Common myeloid progenitor, CD34-positive (primary cell): ENCODE measurements around the gene DYNLRB1.
A peak's percentile ranks its signal among the peaks of the same experiment; 100 is the strongest.

ENCODE experiments used
- CTCF ChIA-PET: fragments of 350-600 bp; sonication (Branson Sonifier 250); formaldehyde crosslinking; loops from one replicate; lab custom pipeline; 2021; ENCODE audit warnings: antibody characterized with exemption; lab: Charles Lee
- POLR2A ChIA-PET: fragments of 350-600 bp; sonication (Branson Sonifier 250); formaldehyde crosslinking; loops from one replicate; lab custom pipeline; 2021; ENCODE audit warnings: antibody characterized with exemption; lab: Charles Lee
- DNase-seq, 3 donors: peaks; one replicate each; pipeline versions ENCODE4 v3.0.0 to v3.0.0-alpha.2; 2013
- H3K27ac ChIP-seq, 2 experiments: 1 replicate in 1 of 2; 2 replicates in 1 of 2; pipeline ENCODE4 v1.7.0; 2013; ENCODE audit warnings: inconsistent platforms in 2 of 2, low read length in 2 of 2, mild to moderate bottlenecking in 2 of 2, low read depth in 1 of 2, moderate library complexity in 1 of 2; ENCODE audit not compliant: severe bottlenecking in 2 of 2, insufficient read depth in 1 of 2, poor library complexity in 1 of 2
- H3K27me3 ChIP-seq, 5 experiments: replicated peaks in 2 of 5; 1 replicate in 3 of 5; 2 replicates in 2 of 5; pipeline versions ENCODE4 v1.6.1 to v1.7.0; 2013; ENCODE audit warnings: low read length in 4 of 5, mild to moderate bottlenecking in 2 of 5, moderate library complexity in 2 of 5, inconsistent platforms in 1 of 5; ENCODE audit not compliant: insufficient read depth in 5 of 5, control insufficient read depth in 4 of 5
- H3K36me3 ChIP-seq, 4 experiments: 1 replicate in 2 of 4; 2 replicates in 2 of 4; pipeline versions ENCODE4 v1.6.1 to v1.7.0; 2013; ENCODE audit warnings: low read length in 3 of 4, control low read depth in 1 of 4, mild to moderate bottlenecking in 1 of 4; ENCODE audit not compliant: control insufficient read depth in 4 of 4, insufficient read depth in 4 of 4
- H3K4me1 ChIP-seq, 4 experiments: 1 replicate in 3 of 4; 2 replicates in 1 of 4; pipeline versions ENCODE4 v1.6.1 to v1.7.1; 2013; ENCODE audit warnings: low read length in 3 of 4, mild to moderate bottlenecking in 3 of 4, control low read depth in 1 of 4, inconsistent platforms in 1 of 4, moderate library complexity in 1 of 4; ENCODE audit not compliant: control insufficient read depth in 4 of 4, insufficient read depth in 4 of 4; ENCODE audit errors: control extremely low read depth in 1 of 4
- H3K4me3 ChIP-seq, 7 experiments: 1 replicate in 4 of 7; 2 replicates in 3 of 7; pipeline versions ENCODE4 v1.5.1 to v1.7.0; 2013; ENCODE audit warnings: mild to moderate bottlenecking in 7 of 7, low read length in 6 of 7, moderate library complexity in 6 of 7, inconsistent platforms in 2 of 7, low read depth in 2 of 7, control low read depth in 1 of 7; ENCODE audit not compliant: insufficient read depth in 4 of 7, control insufficient read depth in 1 of 7; ENCODE audit errors: extremely low read depth in 1 of 7
- H3K9me3 ChIP-seq, 5 experiments: 1 replicate in 4 of 5; 2 replicates in 1 of 5; pipeline versions ENCODE4 v1.6.1 to v1.7.1; 2013; ENCODE audit warnings: low read length in 4 of 5, mild to moderate bottlenecking in 2 of 5, inconsistent platforms in 1 of 5, low read depth in 1 of 5, moderate library complexity in 1 of 5; ENCODE audit not compliant: control insufficient read depth in 4 of 5, insufficient read depth in 2 of 5; ENCODE audit errors: control extremely low read depth in 1 of 5
- WGBS: methylation state at CpG from one replicate; pipeline ENCODE4 v1.1.5; 2013; ENCODE audit not compliant: insufficient coverage; 5-methylcytosine and 5-hydroxymethylcytosine counted together

The DYNLRB1 gene

DNA sequence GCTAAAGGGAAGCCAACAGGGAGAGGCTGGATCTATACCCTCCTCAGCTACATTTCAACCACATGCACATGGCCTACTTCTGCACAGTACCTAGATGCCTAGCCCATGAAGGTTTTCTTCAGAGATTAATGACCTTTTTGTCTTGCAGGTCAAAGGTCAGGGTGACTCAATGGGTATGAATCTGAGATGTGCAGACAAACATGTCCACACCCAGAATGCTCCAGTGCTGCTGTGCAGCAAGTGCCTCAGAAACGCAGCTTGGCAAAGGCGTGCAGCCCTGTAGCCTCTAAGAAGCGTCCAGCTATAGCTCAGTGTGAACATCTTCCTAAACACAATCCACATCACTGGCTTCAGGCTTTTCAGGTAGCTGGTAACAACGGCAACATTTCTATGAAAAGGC lies 66.7 kb downstream of the DYNLRB1 start:
- H3K9me3 ChIP-seq: no peaks in the 10 kb centered on the region
- H3K27me3 ChIP-seq: no peaks in the 10 kb centered on the region
- H3K36me3 ChIP-seq: peaks cover 9 to 29% (median 18%) of the 10 kb centered on the region in 4 experiments
- POLR2A ChIA-PET: interaction anchor here (0.6 to 1.2 kb wide), 2 partner anchors 8 to 11 kb away, joined by 3 read pairs; no protein-coding TSS in a partner anchor
- H3K27ac ChIP-seq: no peak overlapping the region
- no peak for DNase-seq
- CTCF ChIA-PET: interaction anchor here (1.0 to 1.6 kb wide), 4 partner anchors 20 to 187 kb away, joined by 3 to 6 read pairs (median 5); no protein-coding TSS in a partner anchor
- peaks cover 0 to 35% (median 17%) of the 10 kb centered on the region in 4 experiments for H3K4me1 ChIP-seq
- 88% methylated on average over 1 of the region's 4 CpGs for WGBS
- H3K4me3 ChIP-seq: no peak overlapping the region

DNA sequence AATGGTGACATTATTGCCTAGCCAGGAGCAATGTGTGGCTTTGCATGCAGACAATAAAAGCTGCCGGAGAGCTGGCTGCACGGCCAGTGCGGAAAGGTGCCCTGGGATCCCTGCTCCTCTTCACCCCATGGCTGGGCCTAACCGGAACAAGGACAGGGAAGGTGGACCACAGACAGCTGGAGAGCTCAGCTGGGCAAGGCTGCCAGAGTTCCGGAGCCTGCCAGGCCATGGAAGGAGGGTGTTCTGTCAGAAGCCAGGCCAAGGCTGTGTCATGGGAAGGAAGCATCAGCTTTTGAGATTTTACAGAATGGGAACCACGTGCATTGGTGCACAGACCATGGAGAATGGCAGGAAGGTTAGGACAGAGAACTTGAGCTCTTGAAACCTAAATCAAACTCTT lies 67.3 kb downstream of the DYNLRB1 start:
- ChIA-PET CTCF (interaction anchor here (1.0 to 1.6 kb wide), 4 partner anchors 21 to 186 kb away, joined by 3 to 6 read pairs (median 5); no protein-coding TSS in a partner anchor), POLR2A (interaction anchor here (1.2 kb wide), 1 partner anchor 10 kb away, joined by 3 read pairs; no protein-coding TSS in a partner anchor)
- Histone ChIP-seq H3K4me3 (no peak overlapping the region), H3K36me3 (peaks cover 13 to 32% (median 17%) of the 10 kb centered on the region in 4 experiments), H3K27me3 (no peaks in the 10 kb centered on the region), H3K4me1 (peaks cover 0 to 35% (median 17%) of the 10 kb centered on the region in 4 experiments), H3K27ac (no peak overlapping the region), H3K9me3 (no peaks in the 10 kb centered on the region)
- WGBS: 39% methylated on average over 5 of the region's 6 CpGs
- peak in 1 of 3 donors; percentile 54 for DNase-seq

DNA sequence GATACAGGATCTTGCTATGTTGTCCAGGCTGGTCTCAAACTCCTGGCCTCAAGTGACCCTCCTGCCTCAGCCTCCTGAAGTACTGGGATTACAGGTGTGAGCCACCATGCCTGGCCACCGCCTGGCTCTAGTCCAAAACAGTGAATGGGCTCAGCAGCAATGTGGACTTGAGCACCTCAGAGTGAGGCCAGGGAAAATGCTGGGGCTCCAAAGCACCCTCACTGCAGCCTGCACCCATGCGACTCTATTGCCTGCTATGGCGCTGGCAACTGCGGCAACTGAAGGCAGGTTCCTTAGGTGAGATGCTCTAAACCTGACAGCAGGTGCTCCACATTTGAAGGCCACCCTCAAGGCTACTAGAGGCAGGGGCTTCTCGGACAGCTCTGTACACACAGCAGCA lies 68.8 kb downstream of the DYNLRB1 start:
- H3K36me3 ChIP-seq: peaks cover 14 to 32% (median 17%) of the 10 kb centered on the region in 4 experiments
- H3K4me1 ChIP-seq: peaks cover 0 to 35% (median 17%) of the 10 kb centered on the region in 4 experiments
- no peaks in the 10 kb centered on the region for H3K27me3 ChIP-seq
- 100% methylated on average over 4 of the region's 5 CpGs for WGBS
- H3K9me3 ChIP-seq: no peaks in the 10 kb centered on the region
- DNase-seq: no peak
- H3K27ac ChIP-seq: no peak overlapping the region
- H3K4me3 ChIP-seq: no peak overlapping the region
- ChIA-PET CTCF (no interaction called here), POLR2A (no interaction called here)

DNA sequence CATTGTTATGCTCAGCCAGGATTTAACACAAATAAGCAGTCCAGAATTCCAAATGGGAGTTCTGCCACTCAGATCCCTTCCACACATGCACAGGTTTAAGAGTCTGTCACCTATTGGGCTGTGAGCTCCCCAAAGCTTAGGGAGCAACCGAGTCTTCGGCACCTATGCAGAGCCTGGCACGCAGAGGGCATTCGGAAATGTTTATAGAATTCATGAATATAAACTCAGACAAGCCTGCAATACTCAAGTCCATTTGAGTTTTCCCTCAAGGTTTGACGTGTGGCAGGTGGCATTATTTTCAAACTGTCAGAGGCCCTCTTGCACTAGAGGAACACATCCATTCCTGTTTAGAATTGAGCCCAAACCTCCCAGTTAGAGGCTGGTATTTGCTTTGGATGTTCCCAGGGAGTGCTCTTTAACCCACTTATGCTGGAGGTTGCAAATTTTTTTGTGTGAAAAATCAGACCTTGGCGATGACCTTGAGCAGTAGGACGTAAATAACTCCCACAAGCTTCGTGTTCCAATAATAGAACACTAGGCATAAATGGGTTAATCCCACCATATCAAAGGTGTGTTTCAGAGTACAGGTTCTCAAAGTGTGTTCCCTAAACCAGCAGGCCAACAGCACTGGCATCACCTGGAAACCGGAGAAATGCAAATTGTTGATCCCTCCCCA lies 70.4 kb downstream of the DYNLRB1 start:
- DNase-seq: no peak
- Histone ChIP-seq H3K27me3 (no peaks in the 10 kb centered on the region), H3K9me3 (no peaks in the 10 kb centered on the region), H3K4me3 (no peak overlapping the region), H3K4me1 (peaks cover 0 to 27% (median 12%) of the 10 kb centered on the region in 4 experiments), H3K36me3 (peaks cover 14 to 23% (median 16%) of the 10 kb centered on the region in 4 experiments), H3K27ac (no peak overlapping the region)
- ChIA-PET CTCF (interaction anchor here (0.9 to 1.4 kb wide), 2 partner anchors 9 to 20 kb away, joined by 3 read pairs; no protein-coding TSS in a partner anchor), POLR2A (no interaction called here)
- WGBS: 100% methylated on average over 6 of the region's 9 CpGs
